22Rv1 (cell line): ENCODE data around the gene SLC43A1.

Experiments
- ZFX ChIP-seq: fragments of 450-650 bp; IDR thresholded peaks from 2 replicates; pipeline ENCODE4 v1.6.1; 2017; ENCODE audit warnings: antibody characterized with exemption, borderline replicate concordance
- TF ChIP-seq, protein P1 (sequence below): fragments of 450-650 bp; IDR thresholded peaks from 2 replicates; pipeline ENCODE4 v1.5.1; 2017; ENCODE audit warnings: mild to moderate bottlenecking

- TF ChIP-seq, protein P1, sequence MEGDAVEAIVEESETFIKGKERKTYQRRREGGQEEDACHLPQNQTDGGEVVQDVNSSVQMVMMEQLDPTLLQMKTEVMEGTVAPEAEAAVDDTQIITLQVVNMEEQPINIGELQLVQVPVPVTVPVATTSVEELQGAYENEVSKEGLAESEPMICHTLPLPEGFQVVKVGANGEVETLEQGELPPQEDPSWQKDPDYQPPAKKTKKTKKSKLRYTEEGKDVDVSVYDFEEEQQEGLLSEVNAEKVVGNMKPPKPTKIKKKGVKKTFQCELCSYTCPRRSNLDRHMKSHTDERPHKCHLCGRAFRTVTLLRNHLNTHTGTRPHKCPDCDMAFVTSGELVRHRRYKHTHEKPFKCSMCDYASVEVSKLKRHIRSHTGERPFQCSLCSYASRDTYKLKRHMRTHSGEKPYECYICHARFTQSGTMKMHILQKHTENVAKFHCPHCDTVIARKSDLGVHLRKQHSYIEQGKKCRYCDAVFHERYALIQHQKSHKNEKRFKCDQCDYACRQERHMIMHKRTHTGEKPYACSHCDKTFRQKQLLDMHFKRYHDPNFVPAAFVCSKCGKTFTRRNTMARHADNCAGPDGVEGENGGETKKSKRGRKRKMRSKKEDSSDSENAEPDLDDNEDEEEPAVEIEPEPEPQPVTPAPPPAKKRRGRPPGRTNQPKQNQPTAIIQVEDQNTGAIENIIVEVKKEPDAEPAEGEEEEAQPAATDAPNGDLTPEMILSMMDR, result no peak
- no peak for TF ChIP-seq ZFX
These were observed 47.9 kb downstream of the SLC43A1 start for GRCh38 chr11:57467508-57468157.
